Upper lobe of left lung (tissue), 6 donors: ENCODE data around the gene SGCD. TPM values are rescaled to one million over a fixed set of nuclear protein-coding genes. Genes with fewer than 3 reads are reported as not detected.

Experiments used
- ATAC-seq, 2 donors: fragments of 200-7000 bp; cut with Tn5 transposase; one replicate each; pipeline ENCODE4 v1.9.1; 2022; ENCODE audit warnings: mild to moderate bottlenecking in 2 of 2, moderate library complexity in 2 of 2; ENCODE audit not compliant: low FRiP score in 2 of 2
- DNase-seq, 2 donors: peaks; one replicate each; pipeline ENCODE4 v3.0.0-alpha.2; 2019 to 2020
- H3K27ac ChIP-seq, 4 donors: fragments of 200-600 bp; sonication (generic); one replicate each; pipeline ENCODE4 v1.5.1; 2016 to 2019
- H3K27me3 ChIP-seq, 4 donors: fragments of 200-600 bp; sonication (generic); one replicate each; pipeline ENCODE4 v1.5.1; 2017 to 2019
- H3K36me3 ChIP-seq, 4 donors: fragments of 200-600 bp; sonication (generic); one replicate each; pipeline ENCODE4 v1.5.1; 2016 to 2019
- H3K4me1 ChIP-seq, 4 donors: fragments of 200-600 bp; sonication (generic); one replicate each; pipeline ENCODE4 v1.5.1; 2018 to 2019
- H3K4me3 ChIP-seq, 4 donors: fragments of 200-600 bp; sonication (generic); one replicate each; pipeline ENCODE4 v1.5.1; 2017 to 2019; ENCODE audit warnings: mild to moderate bottlenecking in 2 of 4, moderate library complexity in 1 of 4
- H3K9me3 ChIP-seq, 4 donors: fragments of 200-600 bp; sonication (generic); one replicate each; pipeline ENCODE4 v1.5.1; 2018 to 2019
- CTCF ChIP-seq, 6 experiments: fragments of 450-650 bp in 4 of 6; fragments of 200-600 bp in 2 of 6; sonication (generic) in 2 of 6; IDR thresholded peaks; one replicate each; pipeline ENCODE4 v1.5.1; 2016 to 2019; ENCODE audit warnings: antibody characterized with exemption in 6 of 6
- EP300 ChIP-seq, 4 donors: sonication (generic); formaldehyde crosslinking; IDR thresholded peaks; one replicate each; pipeline ENCODE4 v1.5.1; 2017; ENCODE audit warnings: antibody characterized with exemption in 4 of 4, control low read depth in 2 of 4
- POLR2A ChIP-seq, 4 donors: fragments of 450-650 bp; IDR thresholded peaks; one replicate each; pipeline ENCODE4 v1.5.1; 2016 to 2017; ENCODE audit warnings: antibody characterized with exemption in 4 of 4, mild to moderate bottlenecking in 2 of 4
- POLR2AphosphoS5 ChIP-seq, 2 donors: sonication (generic); formaldehyde crosslinking; IDR thresholded peaks; one replicate each; pipeline ENCODE4 v1.5.1; 2017; ENCODE audit warnings: antibody characterized with exemption in 2 of 2
- WGBS, 2 donors: methylation state at CpG; one replicate each; pipeline ENCODE4 v1.1.5; 2017 to 2018; 5-methylcytosine and 5-hydroxymethylcytosine counted together
- total RNA-seq, 6 donors: library from RNA; depleted of rRNA in 4 of 6; stranded (reverse); fragments of >200 nt in 4 of 6; gene quantifications; one replicate each; pipeline versions ENCODE4 v1.1.0 to v1.2.1, GENCODE V29; 2016 to 2021
- donor health status: DM: no; HTN: no; CAD: no; lungs with moderate emphysema.
- donor health status: DM: no; HTN: yes; CAD: no; lungs with severe emphysema.

Gene SGCD
- total RNA-seq, 6 donors from 2014 or later = 1.0 to 7.8 (median 1.8) TPM

- DNase-seq (no peak), ATAC-seq (no peak)
- H3K27ac ChIP-seq = no peak overlapping the region
- TF ChIP-seq POLR2A (IDR thresholded peaks at IDR 0.05) (no peak), CTCF (IDR thresholded peaks at IDR 0.05) (no peak), POLR2AphosphoS5 (IDR thresholded peaks at IDR 0.05) (no peak), EP300 (IDR thresholded peaks at IDR 0.05) (no peak)
- no peaks in the 10 kb centered on the region for H3K27me3 ChIP-seq
- no peak overlapping the region for H3K4me3 ChIP-seq
- no peaks in the 10 kb centered on the region for H3K36me3 ChIP-seq
- no peaks in the 10 kb centered on the region for H3K9me3 ChIP-seq
- WGBS, 2 donors = 83 to 84% methylated on average over 8 of the region's 8 CpGs
- no peaks in the 10 kb centered on the region for H3K4me1 ChIP-seq
These were observed 291.6 kb downstream of the SGCD start for GRCh38 chr5:156618601-156619000.

- DNase-seq = no peak
- Histone ChIP-seq H3K9me3 (no peaks in the 10 kb centered on the region), H3K27ac (no peak overlapping the region), H3K36me3 (no peaks in the 10 kb centered on the region), H3K4me1 (no peaks in the 10 kb centered on the region), H3K4me3 (no peak overlapping the region), H3K27me3 (no peaks in the 10 kb centered on the region)
- no peak for ATAC-seq
- WGBS, 2 donors = 73 to 78% methylated on average over 1 of the region's 1 CpG
- TF ChIP-seq POLR2AphosphoS5 (IDR thresholded peaks at IDR 0.05) = no peak
These were observed 294.8 kb downstream of the SGCD start for GRCh38 chr5:156621719-156622118.

GRCh38 chr5:156623381-156624040 is 296.5 kb downstream of the SGCD start:
- WGBS, 2 donors = 84 to 93% methylated on average over 4 to 5 of the region's 5 CpGs
- ATAC-seq (no peak), DNase-seq (no peak)
- Histone ChIP-seq H3K4me3 (no peak overlapping the region), H3K36me3 (no peaks in the 10 kb centered on the region), H3K27ac (no peak overlapping the region), H3K4me1 (no peaks in the 10 kb centered on the region), H3K27me3 (no peaks in the 10 kb centered on the region), H3K9me3 (no peaks in the 10 kb centered on the region)
- TF ChIP-seq POLR2A (IDR thresholded peaks at IDR 0.05) (no peak), POLR2AphosphoS5 (IDR thresholded peaks at IDR 0.05) (no peak), EP300 (IDR thresholded peaks at IDR 0.05) (no peak), CTCF (IDR thresholded peaks at IDR 0.05) (no peak)

GRCh38 chr5:156624686-156625085 is 297.7 kb downstream of the SGCD start:
- DNase-seq = no peak
- Histone ChIP-seq H3K4me1 (no peaks in the 10 kb centered on the region), H3K27me3 (no peaks in the 10 kb centered on the region), H3K4me3 (no peak overlapping the region), H3K9me3 (no peaks in the 10 kb centered on the region), H3K36me3 (no peaks in the 10 kb centered on the region), H3K27ac (no peak overlapping the region)
- TF ChIP-seq EP300 (IDR thresholded peaks at IDR 0.05) (no peak), POLR2AphosphoS5 (IDR thresholded peaks at IDR 0.05) (no peak), CTCF (IDR thresholded peaks at IDR 0.05) (no peak), POLR2A (IDR thresholded peaks at IDR 0.05) (no peak)
- ATAC-seq = no peak
- 66 to 73% methylated on average over 4 of the region's 4 CpGs for WGBS, 2 donors

- Histone ChIP-seq H3K36me3 (no peaks in the 10 kb centered on the region), H3K27ac (no peak overlapping the region), H3K27me3 (no peaks in the 10 kb centered on the region), H3K9me3 (no peaks in the 10 kb centered on the region), H3K4me1 (no peaks in the 10 kb centered on the region), H3K4me3 (no peak overlapping the region)
- TF ChIP-seq CTCF (IDR thresholded peaks at IDR 0.05) = no peak
- no peak for TF ChIP-seq POLR2A (IDR thresholded peaks at IDR 0.05)
- no peak for TF ChIP-seq POLR2AphosphoS5 (IDR thresholded peaks at IDR 0.05)
- TF ChIP-seq EP300 (IDR thresholded peaks at IDR 0.05) = no peak
- DNase-seq (no peak), ATAC-seq (no peak)
These were observed 301.5 kb downstream of the SGCD start for GRCh38 chr5:156628421-156628820.
